BJ (cell line): ENCODE measurements around the gene KRT2. TPM values are rescaled to one million over a fixed set of nuclear protein-coding genes. Genes with fewer than 3 reads are reported as not detected.

Source experiments
- CTCF ChIA-PET: fragments of 350-600 bp; formaldehyde crosslinking; extraction: SDS; loops from one replicate; lab custom pipeline; 2021; ENCODE audit warnings: antibody characterized with exemption, inconsistent platforms; lab: Yijun Ruan, JAX
- POLR2A ChIA-PET: fragments of 300-600 bp; sonication (Branson Sonifier 250); formaldehyde crosslinking; extraction: SDS; loops from one replicate; lab custom pipeline; 2021; ENCODE audit warnings: antibody characterized with exemption; lab: Charles Lee
- DNase-seq: peaks from one replicate; pipeline ENCODE4 v3.0.0-alpha.2; 2011; ENCODE audit warnings: low read depth
- H3K27me3 ChIP-seq: 2 replicates; pipeline ENCODE4 v1.6.0; 2011; ENCODE audit warnings: low read length; ENCODE audit not compliant: control insufficient read depth, insufficient read depth
- H3K36me3 ChIP-seq: 2 replicates; pipeline ENCODE4 v1.5.1; 2011; ENCODE audit warnings: low read length; ENCODE audit not compliant: control insufficient read depth, insufficient read depth
- H3K4me3 ChIP-seq: 2 replicates; pipeline ENCODE4 v1.5.1; 2011; ENCODE audit warnings: low read depth, mild to moderate bottlenecking, control low read depth, low read length
- CTCF ChIP-seq: IDR thresholded peaks from 2 replicates; pipeline ENCODE4 v1.5.1; 2011; ENCODE audit warnings: low read depth, mild to moderate bottlenecking, control low read depth, inconsistent platforms, low read length, moderate library complexity; ENCODE audit not compliant: insufficient read depth
- polyA plus RNA-seq: library from polyadenylated mRNA; depleted of rRNA; stranded (reverse); fragments of >200 nt; gene quantifications from 2 replicates; pipeline ENCODE4 v1.2.3, GENCODE V29; 2011

The KRT2 gene
- polyA plus RNA-seq, 1 experiment: not detected

DNA sequence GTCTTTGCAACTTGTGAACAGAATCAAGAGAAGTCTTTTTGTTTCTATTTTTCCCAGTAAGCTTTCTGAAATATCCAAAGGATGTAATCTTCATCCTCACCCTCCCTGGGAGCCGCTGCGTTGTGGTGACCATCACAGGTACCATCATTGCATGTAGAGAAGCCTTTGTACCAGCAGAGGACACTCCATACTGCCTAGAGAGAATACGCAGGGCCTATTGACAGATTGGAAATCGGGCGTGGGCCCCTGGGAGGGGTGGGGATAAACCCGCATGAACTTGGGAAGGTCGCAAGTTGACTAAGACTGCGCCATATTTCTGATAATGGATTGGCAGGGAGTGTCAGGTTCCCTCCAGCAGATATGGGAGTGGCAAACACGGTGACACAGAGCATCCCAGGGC is 15.5 kb upstream of the KRT2 start:
- ChIA-PET POLR2A (no interaction called here), CTCF (interaction anchor here (0.7 to 2.0 kb wide), 4 partner anchors 11 to 217 kb away, joined by 3 to 6 read pairs (median 4); no protein-coding TSS in a partner anchor)
- no peak for DNase-seq
- no peaks in the 10 kb centered on the region for H3K36me3 ChIP-seq
- peaks cover 9% of the 10 kb centered on the region for H3K27me3 ChIP-seq
- 0 out of 2 replicates have a peak, but pooled peaks have one; percentile 16 for TF ChIP-seq CTCF
- no peak overlapping the region for H3K4me3 ChIP-seq

DNA sequence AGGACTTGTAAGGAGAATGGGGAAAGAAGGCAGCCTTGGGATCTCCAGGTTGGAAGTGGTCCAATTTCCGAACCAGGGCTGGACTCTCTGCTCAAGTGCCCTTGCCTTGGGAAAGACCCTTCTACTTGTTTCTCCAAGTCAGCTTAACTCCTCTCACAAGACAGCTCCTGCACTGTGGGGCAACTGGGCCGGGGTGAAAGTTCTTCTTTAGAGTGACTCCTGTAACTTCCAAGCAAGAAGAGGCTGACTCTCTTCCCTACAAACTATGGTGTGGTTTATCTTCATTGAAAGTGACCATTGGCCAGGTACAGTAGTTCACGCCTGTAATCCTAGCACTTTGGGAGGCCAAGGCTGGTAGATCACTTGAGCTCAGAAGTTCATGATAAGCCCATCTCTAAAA is 14.5 kb upstream of the KRT2 start:
- CTCF ChIA-PET: no interaction called here

DNA sequence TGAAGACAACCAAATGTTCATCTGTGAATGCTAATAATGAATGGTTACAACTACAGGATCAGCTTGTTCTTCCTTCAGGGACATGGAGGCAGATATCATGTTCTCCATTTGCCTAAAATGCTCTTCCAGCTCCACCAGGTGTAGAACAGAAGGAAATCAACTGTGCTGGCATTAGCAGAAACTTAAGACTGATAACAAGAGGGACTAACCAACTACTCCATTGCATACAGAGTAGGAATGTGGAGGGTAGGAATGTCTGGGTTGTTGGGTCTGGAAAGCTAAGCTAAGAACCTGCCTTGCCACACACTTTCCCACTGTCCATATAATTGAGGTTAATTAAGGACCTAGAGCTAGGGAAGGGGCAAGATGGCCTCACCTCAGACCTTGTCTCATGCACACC is 11.4 kb upstream of the KRT2 start:
- H3K27me3 ChIP-seq: peaks cover 18% of the 10 kb centered on the region
- ChIA-PET CTCF (interaction anchor here (1.0 kb wide), 1 partner anchor 21 kb away, joined by 3 read pairs; no protein-coding TSS in a partner anchor), POLR2A (no interaction called here)
- no peak for TF ChIP-seq CTCF
- DNase-seq: no peak
- no peak overlapping the region for H3K4me3 ChIP-seq
- no peaks in the 10 kb centered on the region for H3K36me3 ChIP-seq

More for the DNA sequence above, 14.5 kb upstream of the KRT2 start:
- no peak overlapping the region for H3K4me3 ChIP-seq
- TF ChIP-seq CTCF: no peak
- POLR2A ChIA-PET: no interaction called here
- DNase-seq: no peak
- H3K27me3 ChIP-seq: peaks cover 9% of the 10 kb centered on the region
- H3K36me3 ChIP-seq: no peaks in the 10 kb centered on the region

- CTCF ChIA-PET: no interaction called here
- no peak for TF ChIP-seq CTCF
- peaks cover 18% of the 10 kb centered on the region for H3K27me3 ChIP-seq
- H3K4me3 ChIP-seq: no peak overlapping the region
- no peaks in the 10 kb centered on the region for H3K36me3 ChIP-seq
- POLR2A ChIA-PET: no interaction called here
- no peak for DNase-seq
Measured at GRCh38 chr12:52662918-52663229, 10.9 kb upstream of the KRT2 start.

- Histone ChIP-seq H3K4me3 (no peak overlapping the region), H3K27me3 (peaks cover 21% of the 10 kb centered on the region), H3K36me3 (no peaks in the 10 kb centered on the region)
- ChIA-PET CTCF (no interaction called here), POLR2A (no interaction called here)
- no peak for DNase-seq
- no peak for TF ChIP-seq CTCF
Measured at GRCh38 chr12:52662093-52662917, 10.3 kb upstream of the KRT2 start.
